Activated CD4-positive, alpha-beta T cell treated with anti-CD3 and anti-CD28 coated beads, Interleukin-2, amount 50 U/mL, for 16 hours (primary cell): ENCODE results near the gene CYP21A2.
"Not testable (repeated sequence)": the region's sequence is repeated elsewhere in the genome, so short reads cannot be mapped to it uniquely, and the experiment has no call there.

Experiments
- DNase-seq: peaks from one replicate; pipeline ENCODE4 v3.0.0-alpha.2; 2020

Gene CYP21A2

GRCh38 chr6:32055756-32056155 lies 17.5 kb downstream of the CYP21A2 start:
- not testable (repeated sequence) for DNase-seq

- no peak for DNase-seq
Measured at GRCh38 chr6:32056254-32056653, 18.0 kb downstream of the CYP21A2 start.

GRCh38 chr6:32057966-32058365 lies 19.8 kb downstream of the CYP21A2 start:
- no peak for DNase-seq

- no peak for DNase-seq
Measured at GRCh38 chr6:32058511-32058963, 20.3 kb downstream of the CYP21A2 start.

GRCh38 chr6:32060966-32061655 lies 22.9 kb downstream of the CYP21A2 start:
- no peak for DNase-seq

GRCh38 chr6:32064706-32065105 lies 26.5 kb downstream of the CYP21A2 start:
- DNase-seq = no peak

- DNase-seq = not testable (repeated sequence)
Measured at GRCh38 chr6:32067521-32067920, 29.3 kb downstream of the CYP21A2 start.

GRCh38 chr6:32068315-32068714 lies 30.1 kb downstream of the CYP21A2 start:
- not testable (repeated sequence) for DNase-seq

- no peak for DNase-seq
Measured at GRCh38 chr6:32068867-32069266, 30.7 kb downstream of the CYP21A2 start.

- no peak for DNase-seq
Measured at GRCh38 chr6:32069460-32069859, 31.2 kb downstream of the CYP21A2 start.

GRCh38 chr6:32069878-32070515 lies 31.8 kb downstream of the CYP21A2 start:
- DNase-seq = no peak

- no peak for DNase-seq
Measured at GRCh38 chr6:32070814-32071543, 32.8 kb downstream of the CYP21A2 start.

- no peak for DNase-seq
Measured at GRCh38 chr6:32073101-32073500, 34.9 kb downstream of the CYP21A2 start.

- no peak for DNase-seq
Measured at GRCh38 chr6:32073613-32074012, 35.4 kb downstream of the CYP21A2 start.

GRCh38 chr6:32074996-32075532 lies 36.8 kb downstream of the CYP21A2 start:
- no peak for DNase-seq

GRCh38 chr6:32075781-32076180 lies 37.6 kb downstream of the CYP21A2 start:
- no peak for DNase-seq

GRCh38 chr6:32076321-32076809 lies 38.1 kb downstream of the CYP21A2 start:
- no peak for DNase-seq

- DNase-seq = no peak
Measured at GRCh38 chr6:32079566-32080290, 41.5 kb downstream of the CYP21A2 start.

- no peak for DNase-seq
Measured at GRCh38 chr6:32081168-32081990, 43.2 kb downstream of the CYP21A2 start.

GRCh38 chr6:32082478-32082877 lies 44.3 kb downstream of the CYP21A2 start:
- DNase-seq = no peak

GRCh38 chr6:32082935-32083334 lies 44.7 kb downstream of the CYP21A2 start:
- no peak for DNase-seq
